GM20431 (cell line): ENCODE data around the gene GNAQ.
"Not testable (repeated sequence)": the region's sequence is repeated elsewhere in the genome, so short reads cannot be mapped to it uniquely, and the experiment has no call there.

Experiments
- in situ Hi-C: fragments of 300-500 bp; cut with MseI, MboI; formaldehyde crosslinking; loops from one replicate; pipeline ENCODE4 v1.15.0; 2020; ENCODE audit warnings: low sequenced_read_pairs; ENCODE audit not compliant: unreplicated experiment

The GNAQ gene

DNA sequence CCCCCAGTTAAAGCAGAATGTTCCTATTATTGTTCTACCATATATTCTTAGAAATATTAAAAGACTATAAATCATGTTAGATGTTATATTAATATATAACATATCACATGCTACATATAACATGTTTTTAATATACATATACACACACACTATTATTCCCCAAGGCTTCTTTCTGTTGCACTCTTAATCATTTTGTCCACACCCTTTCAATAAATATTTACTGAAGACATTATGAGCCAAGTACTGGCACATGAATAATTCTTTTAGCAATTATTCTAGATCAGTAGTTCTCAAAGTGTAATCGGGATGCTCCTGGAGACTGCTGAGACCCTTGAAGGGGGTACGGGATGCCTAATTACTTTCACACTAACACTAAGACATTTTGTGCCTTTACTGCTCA, 143.9 kb downstream of the GNAQ start:
- in situ Hi-C loops: no loop called here

DNA sequence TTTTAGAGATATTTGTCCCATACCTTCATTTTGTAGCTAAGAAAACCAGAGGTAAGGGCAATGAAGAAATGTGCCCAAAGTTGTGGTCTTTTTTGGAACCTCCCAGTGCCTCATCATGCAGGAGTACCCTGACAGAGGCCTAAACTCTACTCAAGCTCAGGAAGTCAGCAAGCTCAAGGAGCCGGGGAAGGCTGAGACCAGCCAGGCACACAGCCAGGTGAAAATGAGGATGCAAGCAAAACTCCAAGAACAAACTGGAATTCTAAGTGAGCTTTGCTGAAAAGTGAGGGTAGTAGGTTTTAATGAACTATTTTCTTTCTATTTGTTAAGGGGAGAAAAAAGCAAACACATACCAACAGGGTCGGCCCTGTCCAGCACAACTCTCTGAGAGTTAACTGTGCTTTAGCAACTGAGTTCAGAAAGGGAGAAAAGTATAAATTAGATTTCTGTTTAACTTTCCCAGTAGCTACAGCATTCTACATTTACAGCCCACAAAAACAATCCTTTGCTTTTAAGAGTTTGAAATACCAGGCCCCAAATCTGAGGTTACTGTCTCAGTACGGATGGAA, 146.4 kb downstream of the GNAQ start:
- in situ Hi-C loops: no loop called here

DNA sequence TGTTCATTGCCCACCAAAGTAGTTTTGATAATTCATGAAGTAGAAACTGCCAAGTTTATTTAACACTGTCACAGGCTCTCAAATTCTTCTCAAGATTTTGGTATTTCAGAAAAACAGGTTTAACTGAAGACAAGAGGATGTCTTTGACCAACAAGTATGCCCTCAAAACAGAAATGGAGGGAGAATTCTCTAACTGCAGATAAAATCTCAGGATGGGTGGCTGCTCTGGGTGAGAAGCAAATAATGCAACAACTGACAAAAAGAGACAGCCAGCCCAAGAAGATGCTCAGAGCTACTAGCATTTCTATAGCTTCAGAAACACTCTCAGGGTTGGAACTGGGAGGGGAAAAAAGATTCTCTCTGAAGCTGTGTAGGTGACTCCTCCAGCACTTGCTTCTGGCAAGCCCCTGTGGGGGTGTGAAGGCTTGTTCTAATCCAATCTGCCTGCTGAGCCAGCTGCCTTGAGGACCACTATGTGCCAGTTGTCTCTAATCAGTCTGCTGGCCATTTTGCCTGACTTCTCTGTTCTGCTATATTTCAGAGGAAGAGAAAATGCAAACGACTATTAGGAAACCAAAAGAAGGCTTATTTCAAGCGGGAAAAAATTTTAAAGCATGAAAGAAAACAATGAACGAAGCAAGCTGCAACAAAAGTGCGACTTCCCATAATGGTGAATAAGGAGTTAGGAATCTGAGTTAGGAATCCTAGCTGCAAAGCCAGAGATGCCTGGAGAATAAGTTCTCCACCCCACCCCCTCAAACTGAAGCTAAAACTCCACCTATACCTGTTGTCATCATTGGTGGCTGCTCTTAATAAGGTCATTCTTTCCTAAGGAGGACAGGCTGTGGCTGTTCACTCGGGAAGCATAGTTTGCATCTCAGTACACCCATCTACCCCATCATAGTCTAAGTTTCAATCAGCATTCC, 147.5 kb downstream of the GNAQ start:
- in situ Hi-C loops: no loop called here

DNA sequence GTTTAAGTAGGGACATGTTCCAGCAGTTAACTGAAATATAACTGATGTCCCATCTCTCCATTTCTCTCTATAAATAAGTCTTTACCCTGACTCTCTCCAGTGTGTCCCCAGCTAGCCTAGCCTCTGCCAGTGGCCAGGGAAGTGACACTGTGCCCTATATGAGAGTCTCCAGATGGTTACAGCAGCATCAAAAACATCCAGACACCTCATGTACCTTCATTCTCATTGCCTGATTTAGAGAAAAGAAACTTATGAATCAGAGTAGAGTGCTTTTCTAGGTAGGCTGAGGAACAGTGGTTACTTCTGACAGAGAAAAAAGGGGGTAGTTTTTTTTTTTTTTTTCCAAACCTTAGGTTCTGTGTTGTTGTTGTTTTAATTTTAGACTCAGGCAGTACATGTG, 148.5 kb downstream of the GNAQ start:
- in situ Hi-C loops: no loop called here

DNA sequence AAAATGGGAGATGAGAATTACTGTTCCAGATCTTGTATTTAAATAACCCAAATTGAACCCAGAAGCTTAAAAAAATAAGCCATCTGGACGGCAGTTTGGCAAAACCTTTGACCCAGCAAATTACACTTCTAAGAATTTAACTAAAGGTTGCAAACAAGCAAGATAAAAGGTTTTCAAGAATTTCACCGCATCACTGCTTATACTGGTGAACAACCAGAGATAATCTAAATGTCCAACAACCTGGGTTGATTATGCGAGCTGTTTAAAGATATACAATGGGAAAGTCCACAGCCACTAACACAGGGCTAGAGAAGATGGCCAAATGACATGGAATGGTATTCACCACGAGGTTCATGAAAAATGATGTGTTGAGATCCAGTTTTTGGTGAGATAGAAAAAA, 149.3 kb downstream of the GNAQ start:
- in situ Hi-C loops: no loop called here

DNA sequence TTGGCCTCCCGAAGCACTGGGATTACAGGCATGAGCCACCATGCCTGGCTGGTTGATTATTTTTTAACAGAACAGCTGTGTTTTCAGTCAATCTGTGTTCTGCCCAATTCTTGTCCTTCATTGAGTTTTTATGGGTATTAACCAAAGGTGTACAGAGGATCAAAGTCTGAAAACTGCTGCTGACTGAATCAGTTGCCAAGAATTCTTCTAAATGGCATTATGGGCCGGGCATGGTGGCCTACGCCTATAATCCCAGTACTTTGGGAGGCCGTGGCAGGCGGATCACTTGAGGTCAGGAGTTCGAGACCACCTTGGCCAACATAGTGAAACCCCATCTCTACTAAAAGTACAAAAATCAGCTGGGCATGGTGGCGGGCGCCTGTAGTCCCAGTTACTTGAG, 150.0 kb downstream of the GNAQ start:
- in situ Hi-C loops: not testable (repeated sequence)

DNA sequence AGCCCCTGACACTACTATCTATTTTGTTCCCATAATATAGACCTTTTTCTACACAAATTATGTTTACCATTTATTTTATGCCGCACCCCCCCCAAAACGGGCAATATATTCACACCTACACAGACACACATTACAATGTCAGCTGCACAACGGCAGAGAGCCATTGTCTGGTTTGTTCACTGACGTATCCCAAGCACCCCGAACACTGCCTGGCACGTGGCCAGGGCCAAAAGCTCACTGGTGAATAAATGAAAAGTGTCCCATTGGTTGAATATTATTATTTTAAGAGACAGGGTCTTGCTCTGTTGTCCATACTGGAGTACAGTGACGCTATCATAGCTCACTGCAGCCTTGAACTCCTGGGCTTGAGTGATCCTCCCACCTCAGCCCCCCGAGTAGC, 150.5 kb downstream of the GNAQ start:
- in situ Hi-C loops: no loop called here

DNA sequence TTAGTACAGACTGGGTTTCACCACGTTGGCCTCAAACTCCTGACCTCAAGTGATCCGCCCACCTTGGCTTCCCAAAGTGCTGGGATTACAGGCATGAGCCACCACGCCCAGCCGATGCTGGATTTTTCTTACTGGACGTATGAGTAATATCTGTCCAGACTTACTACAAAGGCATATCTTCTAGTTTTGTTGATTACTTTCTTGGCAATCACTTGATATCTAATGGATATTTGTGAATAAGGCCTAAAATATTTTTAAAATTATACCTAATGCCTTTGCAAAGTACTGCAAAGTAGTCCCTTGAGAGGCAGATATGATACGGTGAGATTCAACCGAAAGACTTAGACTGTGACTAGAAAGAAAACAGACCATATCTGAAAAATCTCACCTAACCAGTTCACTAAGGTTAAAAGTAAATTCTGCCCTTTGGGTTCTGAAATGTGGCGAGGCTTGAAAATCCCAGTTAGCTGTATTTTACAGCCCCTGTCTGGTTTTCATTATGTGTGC, 152.1 kb downstream of the GNAQ start:
- in situ Hi-C loops: no loop called here

DNA sequence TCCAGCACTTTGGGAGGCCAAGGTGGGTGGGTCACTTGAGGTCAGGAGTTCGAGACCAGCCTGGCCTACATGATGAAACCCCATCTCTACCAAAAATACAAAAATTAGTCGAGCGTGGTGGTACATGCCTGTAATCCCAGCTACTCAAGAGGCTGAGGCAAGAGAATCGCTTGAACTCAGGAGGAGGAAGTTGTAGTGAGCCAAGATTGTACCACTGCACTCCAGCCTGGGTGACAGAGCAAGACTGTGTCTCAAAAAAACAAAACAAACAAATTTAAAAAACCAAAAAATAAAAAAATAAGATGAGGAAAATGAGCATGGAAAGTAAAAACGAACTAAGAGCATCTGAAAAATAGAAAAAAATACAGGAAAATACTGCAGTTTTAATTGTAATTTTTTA, 152.8 kb downstream of the GNAQ start:
- in situ Hi-C loops: not testable (repeated sequence)

DNA sequence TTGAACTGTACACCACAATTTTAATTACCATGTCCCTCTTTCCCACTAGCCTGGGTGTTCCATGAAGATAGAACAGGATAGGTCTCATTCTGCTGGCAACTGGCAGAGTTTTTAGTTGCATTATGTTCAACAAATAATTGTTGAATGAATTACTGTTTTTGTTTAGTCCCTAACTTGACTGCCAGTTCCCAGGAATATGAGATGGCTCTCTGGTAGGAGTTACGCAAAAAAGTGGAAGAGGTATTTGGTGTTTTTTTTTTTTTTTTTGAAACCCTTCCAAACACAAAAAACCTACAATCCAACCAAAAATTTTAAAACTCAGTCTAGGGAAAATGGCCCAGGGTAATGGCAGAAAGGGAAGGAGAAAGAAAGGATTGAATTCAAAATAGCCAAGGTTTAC, 153.6 kb downstream of the GNAQ start:
- in situ Hi-C loops: no loop called here

DNA sequence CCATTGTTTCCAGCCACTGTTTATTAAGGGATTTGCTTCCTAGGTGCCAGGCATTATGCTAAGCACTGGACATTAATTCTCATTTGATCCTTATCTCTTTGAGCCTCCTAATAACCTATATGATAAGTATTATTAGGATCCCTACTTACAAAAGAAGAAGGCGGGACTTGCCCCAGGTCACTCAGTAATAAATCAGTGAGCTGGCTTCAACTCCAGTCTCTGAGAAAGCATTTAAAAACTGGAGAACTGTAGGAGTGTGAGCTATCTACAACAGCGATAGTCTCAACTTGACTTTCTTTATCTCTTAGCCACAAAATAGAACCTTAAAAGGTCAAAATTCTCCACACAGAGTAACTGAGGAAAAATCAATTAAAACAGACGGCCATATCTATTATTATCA, 155.0 kb downstream of the GNAQ start:
- in situ Hi-C loops: no loop called here

DNA sequence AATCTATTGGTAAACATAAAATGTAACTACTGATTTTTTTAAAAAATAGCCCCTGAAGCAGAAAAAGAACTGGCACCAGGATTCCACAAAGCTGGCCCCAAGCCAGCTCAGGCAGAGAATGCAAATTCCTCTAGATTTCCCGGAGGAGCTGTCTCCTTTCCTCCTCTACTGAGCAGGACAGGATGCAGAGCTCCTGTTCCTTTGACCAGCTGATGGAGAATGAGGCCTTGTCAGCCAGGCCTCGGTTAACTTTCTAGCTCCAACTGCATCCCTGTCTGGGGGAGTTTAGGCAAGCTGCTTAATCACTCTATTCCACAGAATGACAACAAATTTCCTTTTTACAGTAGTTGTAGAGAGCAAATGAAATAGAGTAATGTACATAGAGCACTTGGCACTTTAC, 155.5 kb downstream of the GNAQ start:
- in situ Hi-C loops: no loop called here

DNA sequence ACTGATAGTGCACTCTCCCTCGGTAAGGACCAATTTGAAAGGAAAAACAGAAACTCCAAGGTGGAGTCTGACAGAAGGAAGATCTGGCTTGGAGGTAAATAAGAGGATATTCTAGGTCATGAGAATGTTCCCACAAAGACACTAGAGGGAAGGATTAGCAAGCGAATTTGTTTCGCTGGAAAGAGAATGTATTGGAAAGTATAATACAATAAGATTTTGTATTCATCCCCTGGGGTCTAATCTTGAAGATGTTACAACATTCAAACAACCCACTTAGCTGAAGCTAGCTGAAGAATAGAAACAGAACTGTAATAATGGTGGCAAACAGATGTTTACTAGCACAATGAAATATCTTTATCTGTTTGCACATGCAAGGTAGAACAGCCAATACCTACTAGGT, 158.7 kb downstream of the GNAQ start:
- in situ Hi-C loops: no loop called here

DNA sequence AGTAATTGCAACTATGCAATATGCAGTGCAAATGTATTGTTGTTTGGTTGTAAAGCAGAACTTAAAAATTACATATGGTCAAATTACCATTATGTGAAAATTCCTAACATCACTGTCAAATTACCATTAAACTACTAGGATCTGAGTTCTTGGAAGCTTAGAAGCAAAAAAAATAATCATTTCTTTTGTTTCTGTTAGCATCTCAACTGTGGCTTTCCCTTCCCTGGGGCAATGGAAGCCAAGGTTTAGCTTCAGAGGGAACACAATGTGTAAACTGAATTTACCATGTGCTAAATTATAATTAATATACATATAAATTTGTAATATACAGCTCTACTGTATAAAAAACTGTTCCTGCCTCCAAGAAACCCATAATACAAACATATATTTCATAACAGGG, 159.4 kb downstream of the GNAQ start:
- in situ Hi-C loops: no loop called here

DNA sequence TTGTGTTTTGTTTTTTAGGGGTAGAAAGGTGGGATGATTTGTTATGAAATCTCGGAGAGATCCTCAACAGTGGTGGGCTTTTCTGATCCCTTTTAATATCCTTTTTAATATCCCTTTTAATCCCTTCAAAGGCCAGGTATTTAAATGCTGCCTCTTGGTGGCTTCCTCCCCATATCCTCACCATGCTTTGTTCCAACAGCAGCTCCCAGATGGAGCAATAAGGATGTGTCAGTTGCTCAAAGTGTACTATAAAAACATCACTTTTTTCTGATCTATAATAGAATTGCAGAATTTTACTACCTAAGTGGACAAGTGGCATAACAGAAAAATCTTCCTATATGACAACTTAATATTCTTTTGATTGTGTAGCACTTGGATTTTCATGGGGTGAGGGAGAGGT, 160.1 kb downstream of the GNAQ start:
- in situ Hi-C loops: no loop called here

DNA sequence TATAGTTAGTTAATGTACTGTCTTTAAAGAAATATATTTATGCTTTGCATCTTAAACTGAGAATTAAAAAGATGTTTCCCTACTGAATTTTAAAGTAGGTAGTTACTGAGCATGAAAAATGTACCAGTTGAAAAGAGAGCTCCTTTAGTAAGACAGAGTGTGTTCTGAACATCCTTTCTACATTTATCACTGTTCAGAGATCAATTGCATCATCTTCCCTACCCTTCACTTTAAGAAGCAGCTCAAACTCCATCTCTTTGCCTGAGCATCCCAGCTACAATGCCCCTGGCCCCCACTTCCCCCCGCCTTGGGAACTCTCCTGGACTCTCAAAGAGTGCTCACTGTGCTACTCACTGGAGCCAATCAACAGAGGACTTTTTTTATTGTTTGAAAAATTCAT, 164.7 kb downstream of the GNAQ start:
- in situ Hi-C loops: no loop called here

DNA sequence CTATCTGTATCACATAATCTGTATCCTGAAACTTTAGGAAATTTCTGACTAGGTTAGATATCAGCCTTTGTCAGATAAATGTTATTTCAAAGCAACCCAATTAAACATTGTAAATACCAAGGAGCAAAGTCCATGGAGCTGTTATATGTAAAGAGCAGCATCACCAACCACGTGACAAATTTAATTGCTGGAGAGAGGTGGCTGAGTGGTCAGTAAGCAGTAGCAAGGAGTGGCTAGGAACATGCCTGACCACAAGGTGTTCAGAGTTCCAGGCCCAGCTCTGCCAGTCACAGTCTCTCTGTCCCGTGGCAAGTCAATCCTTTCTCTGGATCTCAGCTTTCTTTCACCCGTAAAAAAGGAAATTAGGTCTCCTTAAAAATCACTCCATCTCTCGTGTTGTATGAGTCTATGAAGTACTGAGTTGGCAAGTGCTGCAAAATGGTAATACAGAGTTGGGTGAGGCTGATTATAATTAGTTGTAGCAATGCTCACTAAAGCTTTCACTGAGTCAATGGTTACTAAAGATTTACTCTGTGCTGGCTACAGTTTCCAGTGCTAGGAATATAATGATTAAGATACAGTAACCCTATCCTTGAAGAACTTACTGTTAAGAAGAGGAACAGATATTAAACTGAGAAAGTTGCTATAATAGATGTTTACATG, 166.1 kb downstream of the GNAQ start:
- in situ Hi-C loops: no loop called here

DNA sequence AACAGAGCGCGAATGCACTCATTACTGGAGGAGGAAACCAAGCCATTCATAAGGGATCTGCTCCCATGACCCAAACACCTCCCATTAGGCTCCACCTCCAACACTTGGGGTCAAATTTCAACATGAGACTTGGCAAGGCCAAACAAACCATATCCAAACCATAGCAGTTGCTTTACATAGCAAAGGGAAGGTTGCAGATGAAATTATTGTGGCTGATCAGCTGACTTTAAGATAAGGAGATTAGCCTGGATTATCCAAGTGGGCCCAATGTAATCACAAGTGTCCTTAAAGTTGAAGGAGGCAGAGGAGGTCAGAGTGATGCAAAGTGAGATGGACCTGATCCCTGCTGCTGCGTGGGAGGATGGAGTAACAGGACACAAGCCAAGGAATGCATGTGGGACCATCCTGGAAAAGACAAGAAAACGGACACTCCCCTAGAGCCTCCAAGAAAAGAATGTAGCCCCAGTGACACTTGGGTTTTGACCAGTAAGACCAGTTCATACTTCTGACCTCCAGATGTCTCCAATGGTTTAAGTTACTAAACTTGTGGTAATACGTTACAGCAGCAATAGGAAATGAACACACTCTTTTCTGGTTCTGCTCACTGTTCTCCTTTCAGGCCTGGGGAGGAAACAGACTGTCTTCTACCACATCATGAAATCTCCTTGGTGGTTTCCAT, 167.3 kb downstream of the GNAQ start:
- in situ Hi-C loops: no loop called here

DNA sequence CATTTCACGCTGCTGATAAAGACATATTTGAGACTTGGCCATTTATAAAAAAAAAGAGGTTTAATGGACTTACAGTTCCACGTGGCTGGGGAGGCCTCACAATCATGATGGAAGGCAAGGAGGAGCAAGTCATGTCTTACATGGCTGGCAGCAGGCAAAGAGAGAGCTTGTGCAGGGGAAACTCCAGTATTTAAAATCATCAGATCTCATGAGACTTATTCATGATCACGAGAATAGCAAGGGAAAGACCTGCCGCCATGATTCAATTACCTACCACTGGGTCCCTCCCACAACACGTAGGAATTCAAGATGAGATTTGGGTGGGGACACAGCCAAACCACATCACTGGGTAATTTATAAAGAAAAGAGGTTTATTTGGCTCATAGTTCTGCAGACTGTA, 168.0 kb downstream of the GNAQ start:
- in situ Hi-C loops: not testable (repeated sequence)

DNA sequence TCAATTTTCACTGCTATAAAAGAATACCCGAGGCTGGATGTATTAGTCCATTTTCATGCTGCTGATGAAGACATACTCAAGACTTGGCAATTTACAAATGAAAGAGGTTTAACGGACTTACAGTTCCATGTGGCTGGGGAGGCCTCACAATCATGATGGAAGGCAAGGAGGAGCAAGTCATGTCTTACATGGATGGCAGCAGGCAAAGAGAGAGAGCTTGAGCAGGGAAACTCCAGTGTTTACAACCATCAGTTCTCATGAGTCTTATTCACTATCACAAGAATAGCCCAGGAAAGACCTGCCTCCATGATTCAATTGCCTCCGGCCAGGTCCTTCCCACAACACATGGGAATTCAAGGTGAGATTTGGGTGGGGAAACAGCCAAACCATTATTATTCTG, 170.7 kb downstream of the GNAQ start:
- in situ Hi-C loops: not testable (repeated sequence)
